ENCODE measurements around the gene PWWP2B.

Gene PWWP2B

GRCh38 chr10:132421847-132422751 is 25.1 kb downstream of the PWWP2B start:
- TF ChIP-seq CTCF (conservative IDR thresholded peaks at IDR 0.05; ENCODE audit: control insufficient read depth, insufficient read depth, low read depth, low read length), result no peak
- no peak overlapping the region for H3K4me3 ChIP-seq (ENCODE audit: control insufficient read depth, low read depth, low read length)
- no peak for DNase-seq (ENCODE audit: low read depth)

GRCh38 chr10:132422903-132423825 is 26.2 kb downstream of the PWWP2B start:
- H3K4me3 ChIP-seq (ENCODE audit: control insufficient read depth, low read depth, low read length), result no peak overlapping the region
- no peak for DNase-seq (ENCODE audit: low read depth)
- no peak for TF ChIP-seq CTCF (conservative IDR thresholded peaks at IDR 0.05; ENCODE audit: control insufficient read depth, insufficient read depth, low read depth, low read length)

- no peak for DNase-seq (ENCODE audit: low read depth)
- no peak overlapping the region for H3K4me3 ChIP-seq (ENCODE audit: control insufficient read depth, low read depth, low read length)
- no peak for TF ChIP-seq CTCF (conservative IDR thresholded peaks at IDR 0.05; ENCODE audit: control insufficient read depth, insufficient read depth, low read depth, low read length)
These were observed 27.2 kb downstream of the PWWP2B start for GRCh38 chr10:132423966-132424861.

- no peak overlapping the region for H3K4me3 ChIP-seq (ENCODE audit: control insufficient read depth, low read depth, low read length)
- TF ChIP-seq CTCF (conservative IDR thresholded peaks at IDR 0.05; ENCODE audit: control insufficient read depth, insufficient read depth, low read depth, low read length), result no peak
- DNase-seq (ENCODE audit: low read depth), result no peak
These were observed 28.2 kb downstream of the PWWP2B start for GRCh38 chr10:132425029-132425756.

- H3K4me3 ChIP-seq (ENCODE audit: control insufficient read depth, low read depth, low read length), result no peak overlapping the region
- no peak for TF ChIP-seq CTCF (conservative IDR thresholded peaks at IDR 0.05; ENCODE audit: control insufficient read depth, insufficient read depth, low read depth, low read length)
- DNase-seq (ENCODE audit: low read depth), result no peak
These were observed 28.8 kb downstream of the PWWP2B start for GRCh38 chr10:132425757-132426155.

Measured in fibroblast of mammary gland (primary cell).